Umbilical cord (tissue), 2 donors: ENCODE measurements around the gene AFF2. TPM values are rescaled to one million over a fixed set of nuclear protein-coding genes. Genes with fewer than 3 reads are reported as not detected.
"Not testable (repeated sequence)": the region's sequence is repeated elsewhere in the genome, so short reads cannot be mapped to it uniquely, and the experiment has no call there.

Source experiments
- DNase-seq: peaks from one replicate; pipeline ENCODE4 v3.0.0-alpha.2; 2015; ENCODE audit warnings: low spot score
- total RNA-seq: library from RNA; depleted of rRNA; stranded (reverse); fragments of >200 nt; gene quantifications from one replicate; pipeline ENCODE4 v1.2.3, GENCODE V29; 2014; ENCODE audit warnings: low replicate concordance; ENCODE audit not compliant: insufficient read depth

Gene AFF2
- total RNA-seq, 1 donor from 2014 or later = 14.7 TPM

DNA sequence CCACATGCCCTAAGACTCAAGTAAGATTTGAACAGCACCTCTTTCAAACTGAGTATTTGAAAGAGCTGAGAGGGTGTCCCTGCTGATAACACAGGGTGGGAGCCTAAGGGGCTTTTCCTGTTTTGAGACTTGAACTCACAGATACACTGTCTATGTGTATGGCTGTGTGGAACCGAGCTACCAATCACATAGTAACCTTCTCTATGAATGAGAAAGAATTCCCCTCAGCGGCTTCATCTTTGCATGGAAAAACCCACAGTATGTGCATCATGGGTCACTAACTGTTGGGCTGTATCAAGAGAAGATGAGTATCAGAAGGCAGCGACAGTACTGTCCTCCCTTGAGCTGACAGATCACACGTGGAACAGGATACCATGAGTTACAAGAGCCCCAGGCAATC lies 336.3 kb downstream of the AFF2 start:
- DNase-seq = no peak

GRCh38 chrX:148850631-148851030 lies 350.2 kb downstream of the AFF2 start:
- no peak for DNase-seq

GRCh38 chrX:148854306-148854705 lies 353.9 kb downstream of the AFF2 start:
- DNase-seq = peak; percentile 22

GRCh38 chrX:148856505-148856904 lies 356.1 kb downstream of the AFF2 start:
- DNase-seq = no peak

- no peak for DNase-seq
Observed at GRCh38 chrX:148865277-148866210, 365.1 kb downstream of the AFF2 start.

GRCh38 chrX:148867596-148867995 lies 367.2 kb downstream of the AFF2 start:
- no peak for DNase-seq

DNA sequence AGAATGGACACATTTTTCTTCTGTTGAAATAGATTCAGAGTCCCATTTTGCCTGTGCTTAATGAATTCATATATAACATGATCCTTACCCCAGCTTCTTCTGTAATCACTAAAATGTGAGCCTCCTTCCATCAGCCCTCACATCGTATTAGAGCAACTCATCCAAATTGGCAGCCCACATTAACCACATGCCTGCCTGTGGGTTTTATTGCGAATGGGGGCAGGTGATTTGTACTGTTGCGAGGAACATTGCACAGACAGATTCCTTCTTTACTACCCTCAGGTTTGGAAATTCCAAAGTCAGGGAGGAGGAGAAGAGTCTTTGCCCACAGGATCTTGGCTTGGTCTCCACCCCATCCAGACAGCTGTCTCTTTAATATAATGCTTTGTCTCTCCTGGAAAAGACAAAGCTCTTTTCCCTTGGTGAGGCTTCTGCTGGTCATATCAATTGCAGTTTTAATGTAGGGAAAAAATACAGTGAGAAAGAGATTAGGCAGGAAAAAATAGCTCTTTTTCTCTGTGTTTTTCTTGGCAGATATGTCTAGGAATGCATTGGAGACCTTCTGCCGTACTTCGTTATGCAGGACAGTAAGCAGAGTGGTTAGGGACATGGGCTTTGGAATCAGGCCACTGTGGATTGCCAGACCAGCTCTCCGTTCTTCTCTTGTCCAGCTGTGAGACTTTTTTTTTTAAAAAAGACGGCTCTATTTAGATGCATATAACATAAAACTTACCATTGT lies 371.2 kb downstream of the AFF2 start:
- no peak for DNase-seq

DNA sequence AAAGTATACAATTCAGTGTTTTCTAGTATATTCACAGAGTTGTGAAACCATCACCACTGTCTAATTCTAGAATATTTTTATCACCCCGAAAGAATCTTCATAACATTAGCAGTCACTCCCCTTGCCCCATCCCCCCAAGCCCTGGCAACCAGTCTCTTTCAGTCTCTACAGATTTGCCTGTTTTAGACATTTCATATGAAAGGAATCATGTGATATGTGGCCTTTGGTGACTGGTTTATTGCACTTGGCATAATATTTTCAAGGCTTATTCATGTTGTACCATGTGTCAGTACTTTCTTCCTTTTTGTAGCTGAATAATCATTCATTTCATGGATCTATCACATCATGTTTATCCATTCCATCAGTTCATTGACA lies 371.7 kb downstream of the AFF2 start:
- no peak for DNase-seq

- DNase-seq = no peak
Observed at GRCh38 chrX:148872881-148873280, 372.5 kb downstream of the AFF2 start.

DNA sequence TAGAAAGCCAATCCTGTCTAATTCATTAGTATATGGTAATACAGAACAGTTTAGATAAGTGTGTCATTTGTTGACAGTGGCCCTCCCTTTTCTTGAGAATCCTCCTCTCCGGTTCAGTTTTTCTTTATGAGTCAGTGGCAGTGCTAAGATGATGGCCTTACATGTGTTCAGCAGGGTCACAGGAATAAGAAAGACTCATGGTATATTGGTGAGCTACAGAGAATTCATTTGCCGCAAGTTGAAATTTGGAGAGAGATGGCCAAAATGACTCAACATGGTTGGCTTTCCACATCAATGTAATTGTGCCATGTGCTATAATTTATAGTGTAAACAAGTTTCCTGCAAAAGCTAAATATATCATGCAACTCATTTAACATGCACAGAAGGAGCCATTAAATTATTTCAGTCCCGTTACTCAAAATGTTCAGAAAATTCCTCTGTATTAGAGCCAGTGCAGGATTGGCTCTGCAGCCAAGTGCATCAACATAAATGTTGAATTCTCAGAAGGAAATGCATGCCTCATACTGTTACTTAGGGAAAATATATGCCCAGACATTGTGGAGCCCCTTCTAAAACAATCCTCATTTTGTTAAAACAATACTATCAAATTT lies 374.3 kb downstream of the AFF2 start:
- no peak for DNase-seq

DNA sequence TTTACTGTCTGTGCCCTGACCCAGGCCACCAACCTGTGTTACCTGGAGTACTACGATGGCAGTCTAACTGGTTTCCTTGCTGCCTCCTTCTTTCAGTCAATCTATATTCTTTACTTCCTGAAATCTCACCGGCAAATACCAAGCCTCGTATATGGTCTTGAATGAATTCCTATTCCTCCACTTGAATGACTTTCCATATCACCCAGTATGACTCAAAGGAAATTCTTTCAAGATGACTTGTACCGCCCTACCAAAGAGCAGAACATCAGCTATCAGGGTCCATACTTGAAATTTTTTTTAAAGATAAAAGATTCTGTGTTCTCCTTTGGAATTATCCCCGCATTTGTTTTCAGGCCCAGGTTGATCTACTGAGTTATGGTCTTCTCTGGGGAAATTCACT lies 378.0 kb downstream of the AFF2 start:
- DNase-seq = no peak

GRCh38 chrX:148885203-148885602 lies 384.8 kb downstream of the AFF2 start:
- no peak for DNase-seq

DNA sequence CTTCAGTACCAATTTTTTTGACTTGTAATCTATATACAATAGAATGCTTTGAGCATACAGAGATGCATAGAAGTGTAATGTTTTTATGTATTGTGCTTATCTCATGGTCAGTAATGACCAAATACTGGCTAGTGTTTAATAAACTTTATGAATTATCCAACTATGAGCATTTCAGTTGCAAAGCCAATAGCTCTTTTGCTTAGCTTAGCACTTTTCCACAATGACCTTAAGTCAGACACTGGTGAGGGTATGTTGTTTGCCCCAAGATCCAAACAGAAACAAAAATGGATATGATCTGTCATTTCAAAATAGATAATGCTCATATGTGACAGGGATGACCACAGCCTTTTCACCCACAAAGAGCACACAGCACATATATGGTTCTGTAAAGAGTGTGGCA lies 393.0 kb downstream of the AFF2 start:
- DNase-seq = no peak

GRCh38 chrX:148902581-148902980 lies 402.2 kb downstream of the AFF2 start:
- DNase-seq = no peak

DNA sequence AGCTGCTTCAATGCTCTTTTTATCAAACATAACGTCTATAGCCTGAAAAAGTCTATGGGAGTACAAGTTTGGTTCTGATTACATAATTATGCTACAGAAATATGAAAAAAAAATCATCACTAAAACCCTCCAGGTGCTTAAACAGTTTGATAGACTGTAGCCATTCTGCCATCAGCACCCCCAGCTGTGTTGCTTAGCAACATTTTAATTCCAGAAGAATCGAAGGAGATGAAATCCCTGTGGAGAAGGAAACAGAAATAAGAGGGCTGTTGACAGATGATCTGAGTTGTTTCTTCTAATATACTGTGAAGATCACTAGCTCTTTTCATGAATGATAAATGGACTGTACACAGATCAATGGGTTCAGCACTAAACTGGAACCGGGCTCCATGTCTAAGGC lies 402.8 kb downstream of the AFF2 start:
- DNase-seq = no peak

DNA sequence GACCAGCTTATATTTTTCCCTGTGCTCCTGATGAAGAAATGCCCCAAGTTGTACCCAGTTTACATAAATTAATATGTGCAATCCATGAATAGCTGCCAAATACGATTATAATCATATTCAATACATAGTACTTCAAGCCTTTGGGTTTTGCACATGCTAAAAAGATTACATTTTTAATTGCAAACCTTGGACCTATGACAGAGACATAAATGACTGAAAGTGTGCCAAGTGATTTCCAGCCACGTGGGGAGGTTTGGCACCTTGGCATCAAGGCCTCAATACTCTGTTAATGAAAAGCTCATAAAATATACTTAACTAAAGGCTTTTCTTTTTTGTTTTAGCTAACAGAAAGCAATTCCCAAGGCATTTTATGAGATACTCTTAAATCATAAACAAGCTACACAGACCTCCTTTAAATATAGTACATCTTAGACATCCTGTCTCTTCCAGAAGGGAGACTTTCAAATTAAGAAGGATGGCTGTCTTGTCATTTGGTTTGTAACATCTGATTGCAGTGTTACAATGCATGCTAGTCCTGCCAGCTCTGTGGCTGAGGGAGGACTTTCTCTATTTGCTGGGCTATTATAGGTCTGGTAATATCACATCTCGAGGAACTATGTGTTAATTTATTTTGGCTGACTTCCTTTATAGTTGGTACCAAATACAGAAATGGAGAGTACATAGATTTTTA lies 404.1 kb downstream of the AFF2 start:
- no peak for DNase-seq

DNA sequence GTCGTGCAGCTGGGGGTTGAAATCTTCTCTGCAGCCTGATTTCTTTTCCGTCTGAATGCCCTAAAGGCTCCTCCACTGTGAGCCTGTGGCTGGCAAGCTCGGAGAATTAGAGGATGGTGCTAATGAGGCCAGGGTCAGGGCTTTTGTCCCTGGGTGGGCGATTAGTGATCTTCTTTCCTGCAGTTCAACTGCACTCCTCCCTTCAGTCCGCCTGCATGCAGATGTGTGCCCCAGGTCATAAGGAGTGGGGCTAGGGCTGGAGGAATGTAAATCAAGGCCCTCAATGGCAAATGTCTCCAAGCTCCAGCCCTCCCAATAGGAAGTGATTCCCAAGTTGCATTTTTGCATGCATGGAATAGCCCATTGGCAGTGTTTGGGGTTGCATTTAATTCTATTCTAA lies 405.0 kb downstream of the AFF2 start:
- no peak for DNase-seq

DNA sequence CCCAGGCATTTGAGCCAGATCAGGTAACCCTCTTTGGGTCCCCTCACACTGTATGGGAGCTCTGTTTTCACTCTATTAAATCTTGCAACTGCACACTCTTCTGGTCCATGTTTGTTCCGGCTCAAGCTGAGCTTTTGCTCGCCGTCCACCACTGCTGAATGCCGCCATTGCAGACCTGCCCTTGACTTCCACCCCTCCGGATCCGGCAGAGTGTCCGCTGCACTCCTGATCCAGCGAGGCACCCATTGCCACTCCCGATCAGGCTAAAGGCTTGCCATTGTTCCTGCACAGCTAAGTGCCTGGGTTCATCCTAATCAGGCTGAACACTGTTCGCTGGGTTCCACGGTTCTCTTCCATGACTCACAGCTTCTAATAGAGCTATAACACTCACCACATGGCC lies 406.2 kb downstream of the AFF2 start:
- not testable (repeated sequence) for DNase-seq

DNA sequence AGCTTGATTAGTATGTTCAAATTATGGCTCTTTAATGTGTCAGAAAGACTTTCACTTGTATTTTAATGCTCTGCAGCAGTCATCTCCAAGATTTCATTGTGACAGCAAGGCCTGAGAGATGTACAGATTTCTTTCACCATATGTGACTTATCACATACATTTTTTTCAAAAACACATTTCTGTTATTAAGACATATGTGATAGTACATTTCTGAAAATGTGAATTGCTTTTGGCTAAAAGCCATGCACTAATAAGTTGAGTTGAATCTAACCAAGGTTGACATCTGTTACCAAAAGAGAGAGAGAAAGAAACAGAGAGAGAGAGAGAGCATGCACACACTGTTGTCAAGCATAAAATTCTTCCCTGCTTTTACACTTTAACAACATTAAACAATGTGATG lies 409.3 kb downstream of the AFF2 start:
- no peak for DNase-seq

GRCh38 chrX:148913971-148914370 lies 413.6 kb downstream of the AFF2 start:
- no peak for DNase-seq

DNA sequence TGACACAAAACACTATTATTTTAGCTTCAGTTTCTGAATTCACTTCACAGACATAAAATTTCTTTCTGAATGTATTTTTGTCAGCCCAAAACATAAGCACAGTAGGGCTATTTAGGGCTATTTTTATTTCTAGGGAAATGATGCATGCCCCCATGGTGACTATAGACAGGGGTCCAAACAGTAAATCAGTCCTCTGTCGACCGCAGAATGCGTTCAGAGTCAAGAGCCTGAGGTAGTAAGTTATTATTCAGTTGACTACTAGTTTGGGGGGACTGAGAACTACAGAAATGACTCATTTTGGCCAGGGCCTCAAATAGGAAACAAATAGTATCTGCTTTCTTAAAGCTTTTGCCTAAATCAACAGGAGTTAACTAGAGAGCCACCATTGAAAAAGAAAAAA lies 414.4 kb downstream of the AFF2 start:
- no peak for DNase-seq

DNA sequence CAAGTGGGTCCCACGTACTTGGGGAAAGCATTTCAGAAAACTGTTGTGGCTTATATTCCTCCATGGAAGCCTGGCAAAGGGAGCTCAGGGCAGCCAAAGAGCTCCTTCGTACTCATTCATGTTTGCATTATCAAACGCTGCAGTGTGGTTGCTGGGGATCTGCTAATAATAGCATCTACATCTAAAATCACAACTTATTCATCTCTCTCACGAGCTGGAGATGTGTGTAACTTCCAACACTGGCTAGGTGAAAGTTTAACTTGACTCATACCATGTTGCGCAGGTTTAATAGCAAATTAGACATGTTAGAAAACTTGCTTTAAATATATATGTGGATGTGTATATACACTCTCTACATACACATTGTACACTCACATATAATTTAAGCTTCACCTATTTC lies 415.1 kb downstream of the AFF2 start:
- no peak for DNase-seq
